ENCODE measurements around the gene DNASE1L3. TPM values are rescaled to one million over a fixed set of nuclear protein-coding genes. Genes with fewer than 3 reads are reported as not detected.

DNASE1L3 gene
- total RNA-seq, 4 donors from 2014 or later = 1.2 to 11.5 (median 2.4) TPM

DNA sequence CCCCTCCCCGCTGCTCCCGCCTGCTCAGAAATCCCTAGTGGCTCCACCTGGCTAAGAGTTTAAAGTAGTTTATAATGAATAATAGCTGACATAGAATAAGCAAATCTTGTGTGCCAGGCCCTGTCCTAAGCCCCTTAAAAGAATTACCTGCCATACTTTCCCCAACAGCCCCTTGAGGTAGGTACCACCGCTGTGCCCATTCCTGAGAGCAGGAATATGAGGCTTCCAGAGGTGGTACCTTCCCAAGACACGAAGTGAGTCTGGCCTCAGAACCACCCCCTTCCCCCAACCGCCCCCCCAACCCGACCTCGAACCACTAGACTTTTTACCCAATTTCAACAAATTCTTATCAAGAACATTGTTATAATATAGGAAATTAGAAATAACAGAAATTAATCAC is 28.1 kb upstream of the DNASE1L3 start:
- no peak for TF ChIP-seq CTCF (IDR thresholded peaks at IDR 0.05; ENCODE audit: low read depth)

- TF ChIP-seq CTCF (IDR thresholded peaks at IDR 0.05; ENCODE audit: low read depth) = no peak
Observed at GRCh38 chr3:58237941-58238681, 27.3 kb upstream of the DNASE1L3 start.

DNA sequence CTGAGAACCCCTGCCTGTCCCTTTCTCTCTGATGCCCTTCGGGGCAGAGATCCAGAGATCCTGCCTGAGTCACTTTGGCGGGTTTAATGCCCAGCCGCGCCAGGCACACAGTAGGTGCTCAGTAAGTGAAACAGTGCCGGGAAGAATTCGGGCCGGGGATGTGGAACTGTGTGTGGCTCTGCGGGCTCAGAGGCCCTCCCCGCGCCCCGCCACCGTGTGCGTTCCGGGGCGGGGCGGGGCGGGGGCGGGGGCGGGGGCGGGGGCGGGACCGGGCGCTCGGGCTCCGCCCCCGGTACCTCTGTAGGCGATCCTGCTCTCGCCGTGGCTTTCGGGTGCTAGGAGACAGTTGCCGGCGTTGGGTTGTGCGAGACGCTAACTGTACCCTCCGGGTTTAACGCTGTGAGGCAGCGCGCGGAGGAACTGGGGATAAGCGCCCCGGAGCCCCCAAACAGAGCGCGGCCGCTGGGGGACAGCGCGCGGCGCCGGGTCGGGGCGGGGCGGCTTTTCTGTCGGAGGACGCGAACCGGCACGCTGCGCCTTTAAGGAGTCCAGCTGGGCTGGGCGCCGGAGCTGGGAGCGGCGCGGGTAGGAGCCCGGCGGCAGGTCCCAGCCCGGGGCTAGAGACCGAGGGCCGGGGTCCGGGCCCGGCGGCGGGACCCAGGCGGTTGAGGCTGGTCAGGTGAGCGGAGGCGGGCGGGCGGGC is 26.6 kb upstream of the DNASE1L3 start, which contains the start of gene ABHD6:
Gene ABHD6, plus strand, starts transcription at position 555 of the 703 bp plus-strand sequence. CDS start 18,795 bp downstream, outside the sequence.
- TF ChIP-seq CTCF (IDR thresholded peaks at IDR 0.05; ENCODE audit: low read depth) = no peak

GRCh38 chr3:58236527-58237237 is 25.9 kb upstream of the DNASE1L3 start:
- TF ChIP-seq CTCF (IDR thresholded peaks at IDR 0.05; ENCODE audit: low read depth) = no peak

DNA sequence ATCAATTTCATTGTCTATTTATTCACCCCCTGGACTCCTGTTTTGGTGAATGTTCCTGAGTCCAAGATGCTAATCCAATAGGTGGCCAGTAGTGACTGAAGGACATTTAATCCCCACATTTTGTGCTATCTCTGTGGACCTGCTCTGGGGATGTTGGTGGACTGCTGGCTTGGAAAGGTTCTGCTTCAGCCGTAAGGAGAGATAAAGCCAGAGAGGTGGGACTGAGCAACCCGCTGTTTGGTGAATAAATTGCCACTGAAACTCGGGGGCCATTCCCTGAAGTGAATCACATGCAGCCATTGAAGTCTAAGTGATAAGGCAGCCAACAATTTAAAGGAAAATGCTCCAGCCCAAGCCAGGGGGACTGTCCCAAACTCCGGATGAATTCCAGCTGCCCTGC is 25.2 kb upstream of the DNASE1L3 start:
- no peak for TF ChIP-seq CTCF (IDR thresholded peaks at IDR 0.05; ENCODE audit: low read depth)

GRCh38 chr3:58234516-58234931 is 23.8 kb upstream of the DNASE1L3 start:
- no peak for TF ChIP-seq CTCF (IDR thresholded peaks at IDR 0.05; ENCODE audit: low read depth)

DNA sequence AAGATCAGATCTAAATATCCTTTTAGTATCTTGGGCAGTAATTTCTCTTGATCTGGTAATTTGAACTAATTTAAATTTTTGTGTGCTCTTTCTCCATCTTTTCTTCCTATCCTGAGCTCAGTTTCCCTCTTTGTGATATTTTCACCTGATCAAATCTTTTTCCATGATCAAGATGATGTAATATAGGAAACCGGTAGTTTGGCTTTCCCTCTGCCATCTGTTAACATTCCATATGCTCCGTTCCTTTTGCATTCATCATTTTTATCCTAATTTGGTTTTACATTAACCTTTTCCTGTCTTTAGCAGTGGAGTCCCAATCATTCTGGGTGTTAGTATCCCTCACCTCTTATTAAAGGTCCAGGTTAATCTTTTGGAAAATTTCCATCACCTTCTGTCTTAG is 20.9 kb upstream of the DNASE1L3 start:
- TF ChIP-seq CTCF (IDR thresholded peaks at IDR 0.05; ENCODE audit: low read depth) = no peak

Data from subcutaneous adipose tissue (tissue), 4 donors.